H1 (cell line): ENCODE results near the gene C3orf49.

Source experiments
- CBX5 ChIP-seq: fragments of 300-800, 300-1000 bp; sonication (generic); IDR thresholded peaks from 2 replicates; pipeline ENCODE4 v1.7.1; 2016; ENCODE audit warnings: antibody characterized with exemption, low read length, low read depth
- EZH2 ChIP-seq: fragments of 200-600 bp; sonication (generic); IDR thresholded peaks from 2 replicates; pipeline ENCODE4 v1.7.1; 2012; ENCODE audit warnings: low read depth, mild to moderate bottlenecking, moderate library complexity, low read length, inconsistent platforms; ENCODE audit not compliant: severe bottlenecking
- POLR2A ChIP-seq, 2 experiments: IDR thresholded peaks; 1 replicate in 1 of 2; 2 replicates in 1 of 2; pipeline ENCODE4 v1.6.1; 2011; ENCODE audit warnings: low read depth in 2 of 2, low read length in 2 of 2, mild to moderate bottlenecking in 2 of 2; ENCODE audit errors: control extremely low read depth in 1 of 2
- POLR2AphosphoS5 ChIP-seq: IDR thresholded peaks from 2 replicates; pipeline ENCODE4 v1.6.1; 2011; ENCODE audit warnings: low read depth, low read length
- SUZ12 ChIP-seq: fragments of 200-600 bp; sonication (generic); IDR thresholded peaks from 2 replicates; pipeline ENCODE4 v1.6.1; 2012; ENCODE audit warnings: mild to moderate bottlenecking, inconsistent platforms, low read length, moderate library complexity, mixed read lengths

DNA sequence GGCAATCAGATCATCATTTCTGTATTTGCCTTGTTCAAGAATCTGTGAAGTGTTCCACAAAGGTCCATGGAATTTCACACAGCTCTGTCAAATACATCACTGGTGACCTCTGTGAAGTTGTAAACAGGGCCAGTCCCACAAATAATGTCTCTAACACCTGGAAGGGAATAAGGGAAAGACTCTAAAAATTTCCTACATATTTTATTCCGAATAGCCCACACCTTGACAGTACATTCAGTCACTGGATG, at the start of gene C3orf49:
- TF ChIP-seq POLR2AphosphoS5 (no peak), CBX5 (no peak), SUZ12 (no peak), EZH2 (no peak), POLR2A (IDR thresholded peaks at IDR 0.05; ENCODE audit: control extremely low read depth in 1 of 2, low read depth in 2 of 2, low read length in 2 of 2) (no peak)
